WTC11 (cell line): ENCODE data around the gene COL4A2. TPM values are rescaled to one million over a fixed set of nuclear protein-coding genes. Genes with fewer than 3 reads are reported as not detected.

ENCODE experiments used
- ATAC-seq: fragments of 200-7000 bp; cut with Tn5 transposase; 2 replicates; pipeline ENCODE4 v1.10.0; 2021; ENCODE audit warnings: mild to moderate bottlenecking, moderate library complexity
- CTCF ChIA-PET: fragments of 300-600 bp; sonication (Branson Sonifier 250); formaldehyde crosslinking; loops from one replicate; lab custom pipeline; 2021; ENCODE audit warnings: antibody characterized with exemption; lab: Charles Lee
- POLR2A ChIA-PET: fragments of 350-600 bp; sonication (Branson Sonifier 250); formaldehyde crosslinking; loops from one replicate; lab custom pipeline; 2021; ENCODE audit warnings: antibody characterized with exemption; lab: Charles Lee
- DNase-seq: peaks from one replicate; pipeline ENCODE4 v3.0.0; 2021; ENCODE audit warnings: low spot score
- H3K27ac Mint-ChIP-seq: 2 replicates; pipeline ENCODE4 v1.8.0; 2021; ENCODE audit warnings: mixed read lengths
- H3K27me3 Mint-ChIP-seq: 2 replicates; pipeline ENCODE4 v1.8.0; 2021; ENCODE audit warnings: low read depth, mild to moderate bottlenecking, moderate library complexity, mixed read lengths
- H3K36me3 Mint-ChIP-seq: 2 replicates; pipeline ENCODE4 v1.8.0; 2021; ENCODE audit warnings: mixed read lengths
- H3K4me1 Mint-ChIP-seq: 2 replicates; pipeline ENCODE4 v1.8.0; 2022; ENCODE audit warnings: mixed read lengths
- H3K4me3 Mint-ChIP-seq: 2 replicates; pipeline ENCODE4 v1.8.0; 2021; ENCODE audit warnings: mild to moderate bottlenecking, moderate library complexity, mixed read lengths
- H3K9me3 Mint-ChIP-seq: 2 replicates; pipeline ENCODE4 v1.8.0; 2021; ENCODE audit warnings: mixed read lengths
- AR ChIP-seq: fragments of 250-450 bp; sonication (Bioruptor Pico); IDR thresholded peaks from 2 replicates; pipeline ENCODE4 v1.9.0; 2021; ENCODE audit warnings: mild to moderate bottlenecking
- CREM ChIP-seq: sonication (generic); formaldehyde crosslinking; IDR thresholded peaks from 2 replicates; pipeline ENCODE4 v1.8.1; 2022; ENCODE audit warnings: mild to moderate bottlenecking, missing genetic modification reagents, moderate library complexity
- ETV6 ChIP-seq: sonication (generic); formaldehyde crosslinking; IDR thresholded peaks from 2 replicates; pipeline ENCODE4 v1.8.1; 2022; ENCODE audit warnings: mild to moderate bottlenecking, missing genetic modification reagents
- GTF2I ChIP-seq: fragments of 250-450 bp; sonication (Bioruptor Pico); conservative IDR thresholded peaks from 2 replicates; pipeline ENCODE4 v1.4.0; 2021; ENCODE audit warnings: mild to moderate bottlenecking
- JAZF1 ChIP-seq: fragments of 250-450 bp; sonication (Bioruptor Pico); IDR thresholded peaks from 2 replicates; pipeline ENCODE4 v1.9.0; 2021; ENCODE audit warnings: moderate library complexity, mild to moderate bottlenecking, inconsistent platforms
- MAX ChIP-seq: sonication (generic); formaldehyde crosslinking; IDR thresholded peaks from 2 replicates; pipeline ENCODE4 v1.8.0; 2022; ENCODE audit warnings: mild to moderate bottlenecking, missing genetic modification reagents
- NFYB ChIP-seq: sonication (generic); formaldehyde crosslinking; conservative IDR thresholded peaks from 2 replicates; pipeline ENCODE4 v1.8.0; 2022; ENCODE audit warnings: low read depth, missing genetic modification reagents
- OVOL2 ChIP-seq: fragments of 250-450 bp; sonication (Bioruptor Pico); IDR thresholded peaks from 2 replicates; pipeline ENCODE4 v1.9.0; 2021; ENCODE audit warnings: mild to moderate bottlenecking, borderline replicate concordance
- RELA ChIP-seq: sonication (generic); formaldehyde crosslinking; IDR thresholded peaks from 2 replicates; pipeline ENCODE4 v1.8.1; 2022; ENCODE audit warnings: missing genetic modification reagents, mild to moderate bottlenecking, borderline replicate concordance
- RORB ChIP-seq: fragments of 250-450 bp; sonication (Bioruptor Pico); IDR thresholded peaks from 2 replicates; pipeline ENCODE4 v1.9.0; 2021; ENCODE audit warnings: mild to moderate bottlenecking
- SP1 ChIP-seq: sonication (generic); formaldehyde crosslinking; conservative IDR thresholded peaks from 2 replicates; pipeline ENCODE4 v1.8.1; 2022; ENCODE audit warnings: missing genetic modification reagents
- ZNF317 ChIP-seq: sonication (generic); formaldehyde crosslinking; IDR thresholded peaks from 2 replicates; pipeline ENCODE4 v1.8.1; 2023; ENCODE audit warnings: low read depth, mild to moderate bottlenecking, moderate library complexity, missing genetic modification reagents, borderline replicate concordance
- ZNF423 ChIP-seq: fragments of 250-450 bp; sonication (Bioruptor Pico); IDR thresholded peaks from 2 replicates; pipeline ENCODE4 v2.1.2; 2022; ENCODE audit warnings: mild to moderate bottlenecking, moderate library complexity
- total RNA-seq: library from RNA; stranded (reverse); gene quantifications from 3 replicates; pipeline ENCODE4 v1.2.3, GENCODE V29; 2021
- TF ChIP-seq, protein P1 (sequence below): sonication (generic); formaldehyde crosslinking; IDR thresholded peaks from 2 replicates; pipeline ENCODE4 v1.8.1; 2023; ENCODE audit warnings: mild to moderate bottlenecking, missing genetic modification reagents, moderate library complexity
- TF ChIP-seq, protein P2 (sequence below): sonication (generic); formaldehyde crosslinking; IDR thresholded peaks from 2 replicates; pipeline ENCODE4 v1.8.0; 2022; ENCODE audit warnings: mild to moderate bottlenecking, missing genetic modification reagents
- TF ChIP-seq, protein P3 (sequence below): sonication (generic); formaldehyde crosslinking; IDR thresholded peaks from 2 replicates; pipeline ENCODE4 v1.8.1; 2023; ENCODE audit warnings: mild to moderate bottlenecking, missing genetic modification reagents
- TF ChIP-seq, protein P4 (sequence below): sonication (generic); formaldehyde crosslinking; IDR thresholded peaks from 2 replicates; pipeline ENCODE4 v1.8.1; 2023; ENCODE audit warnings: mild to moderate bottlenecking, missing genetic modification reagents
- TF ChIP-seq, protein P5 (sequence below): sonication (generic); formaldehyde crosslinking; conservative IDR thresholded peaks from 2 replicates; pipeline ENCODE4 v1.8.1; 2022; ENCODE audit warnings: mild to moderate bottlenecking, missing genetic modification reagents

Gene COL4A2
- total RNA-seq, 1 experiment from 2014 or later, result 109 TPM

DNA sequence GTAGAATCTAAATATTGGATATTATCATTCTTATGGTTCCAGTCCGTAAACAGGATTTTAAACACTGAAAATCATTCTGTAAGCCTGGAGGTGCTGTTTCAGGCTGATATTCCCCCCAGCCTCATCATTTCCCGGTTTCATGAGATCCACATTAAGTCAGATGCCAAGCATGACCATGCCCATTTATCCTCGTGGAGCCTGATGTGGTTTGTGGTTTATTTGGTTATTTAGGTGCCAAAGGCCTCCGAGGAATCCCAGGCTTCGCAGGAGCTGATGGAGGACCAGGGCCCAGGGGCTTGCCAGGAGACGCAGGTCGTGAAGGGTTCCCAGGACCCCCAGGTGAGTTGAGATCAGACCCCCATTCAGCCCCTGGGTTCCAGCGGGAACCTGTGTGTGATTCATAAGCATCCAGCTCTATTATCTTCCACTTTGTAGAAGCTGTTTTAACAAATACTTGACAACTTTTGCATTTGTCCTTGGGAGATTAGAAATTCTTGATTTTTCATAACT, 162.0 kb downstream of the COL4A2 start (continued):
- TF ChIP-seq AR (CRISPR knock-in tag) (no peak), SP1 (no peak), NFYB (CRISPR knock-in tag) (no peak), JAZF1 (CRISPR knock-in tag) (no peak)
- TF ChIP-seq, protein P1, sequence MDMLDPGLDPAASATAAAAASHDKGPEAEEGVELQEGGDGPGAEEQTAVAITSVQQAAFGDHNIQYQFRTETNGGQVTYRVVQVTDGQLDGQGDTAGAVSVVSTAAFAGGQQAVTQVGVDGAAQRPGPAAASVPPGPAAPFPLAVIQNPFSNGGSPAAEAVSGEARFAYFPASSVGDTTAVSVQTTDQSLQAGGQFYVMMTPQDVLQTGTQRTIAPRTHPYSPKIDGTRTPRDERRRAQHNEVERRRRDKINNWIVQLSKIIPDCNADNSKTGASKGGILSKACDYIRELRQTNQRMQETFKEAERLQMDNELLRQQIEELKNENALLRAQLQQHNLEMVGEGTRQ (CRISPR knock-in tag), result no peak
- TF ChIP-seq, protein P2, sequence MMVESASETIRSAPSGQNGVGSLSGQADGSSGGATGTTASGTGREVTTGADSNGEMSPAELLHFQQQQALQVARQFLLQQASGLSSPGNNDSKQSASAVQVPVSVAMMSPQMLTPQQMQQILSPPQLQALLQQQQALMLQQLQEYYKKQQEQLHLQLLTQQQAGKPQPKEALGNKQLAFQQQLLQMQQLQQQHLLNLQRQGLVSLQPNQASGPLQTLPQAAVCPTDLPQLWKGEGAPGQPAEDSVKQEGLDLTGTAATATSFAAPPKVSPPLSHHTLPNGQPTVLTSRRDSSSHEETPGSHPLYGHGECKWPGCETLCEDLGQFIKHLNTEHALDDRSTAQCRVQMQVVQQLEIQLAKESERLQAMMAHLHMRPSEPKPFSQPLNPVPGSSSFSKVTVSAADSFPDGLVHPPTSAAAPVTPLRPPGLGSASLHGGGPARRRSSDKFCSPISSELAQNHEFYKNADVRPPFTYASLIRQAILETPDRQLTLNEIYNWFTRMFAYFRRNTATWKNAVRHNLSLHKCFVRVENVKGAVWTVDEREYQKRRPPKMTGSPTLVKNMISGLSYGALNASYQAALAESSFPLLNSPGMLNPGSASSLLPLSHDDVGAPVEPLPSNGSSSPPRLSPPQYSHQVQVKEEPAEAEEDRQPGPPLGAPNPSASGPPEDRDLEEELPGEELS (CRISPR knock-in tag), result no peak
- TF ChIP-seq, all 79 proteins: peak for 0

- H3K4me3 Mint-ChIP-seq, result no peak overlapping the region
- no peak for TF ChIP-seq ETV6 (CRISPR knock-in tag)
- no peak for TF ChIP-seq ZNF423 (CRISPR knock-in tag)
- TF ChIP-seq, protein P3, sequence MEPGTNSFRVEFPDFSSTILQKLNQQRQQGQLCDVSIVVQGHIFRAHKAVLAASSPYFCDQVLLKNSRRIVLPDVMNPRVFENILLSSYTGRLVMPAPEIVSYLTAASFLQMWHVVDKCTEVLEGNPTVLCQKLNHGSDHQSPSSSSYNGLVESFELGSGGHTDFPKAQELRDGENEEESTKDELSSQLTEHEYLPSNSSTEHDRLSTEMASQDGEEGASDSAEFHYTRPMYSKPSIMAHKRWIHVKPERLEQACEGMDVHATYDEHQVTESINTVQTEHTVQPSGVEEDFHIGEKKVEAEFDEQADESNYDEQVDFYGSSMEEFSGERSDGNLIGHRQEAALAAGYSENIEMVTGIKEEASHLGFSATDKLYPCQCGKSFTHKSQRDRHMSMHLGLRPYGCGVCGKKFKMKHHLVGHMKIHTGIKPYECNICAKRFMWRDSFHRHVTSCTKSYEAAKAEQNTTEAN, result no peak
- TF ChIP-seq, protein P4, sequence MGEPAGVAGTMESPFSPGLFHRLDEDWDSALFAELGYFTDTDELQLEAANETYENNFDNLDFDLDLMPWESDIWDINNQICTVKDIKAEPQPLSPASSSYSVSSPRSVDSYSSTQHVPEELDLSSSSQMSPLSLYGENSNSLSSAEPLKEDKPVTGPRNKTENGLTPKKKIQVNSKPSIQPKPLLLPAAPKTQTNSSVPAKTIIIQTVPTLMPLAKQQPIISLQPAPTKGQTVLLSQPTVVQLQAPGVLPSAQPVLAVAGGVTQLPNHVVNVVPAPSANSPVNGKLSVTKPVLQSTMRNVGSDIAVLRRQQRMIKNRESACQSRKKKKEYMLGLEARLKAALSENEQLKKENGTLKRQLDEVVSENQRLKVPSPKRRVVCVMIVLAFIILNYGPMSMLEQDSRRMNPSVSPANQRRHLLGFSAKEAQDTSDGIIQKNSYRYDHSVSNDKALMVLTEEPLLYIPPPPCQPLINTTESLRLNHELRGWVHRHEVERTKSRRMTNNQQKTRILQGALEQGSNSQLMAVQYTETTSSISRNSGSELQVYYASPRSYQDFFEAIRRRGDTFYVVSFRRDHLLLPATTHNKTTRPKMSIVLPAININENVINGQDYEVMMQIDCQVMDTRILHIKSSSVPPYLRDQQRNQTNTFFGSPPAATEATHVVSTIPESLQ, result no peak
- no peak for TF ChIP-seq RORB (CRISPR knock-in tag)
- TF ChIP-seq, protein P5, sequence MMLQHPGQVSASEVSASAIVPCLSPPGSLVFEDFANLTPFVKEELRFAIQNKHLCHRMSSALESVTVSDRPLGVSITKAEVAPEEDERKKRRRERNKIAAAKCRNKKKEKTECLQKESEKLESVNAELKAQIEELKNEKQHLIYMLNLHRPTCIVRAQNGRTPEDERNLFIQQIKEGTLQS (CRISPR knock-in tag), result no peak
- no peak for TF ChIP-seq ZNF317 (CRISPR knock-in tag)
- TF ChIP-seq RELA (CRISPR knock-in tag), result no peak
- TF ChIP-seq MAX (CRISPR knock-in tag), result no peak
- TF ChIP-seq CREM, result no peak
- no peak for TF ChIP-seq OVOL2 (CRISPR knock-in tag)
- TF ChIP-seq GTF2I (CRISPR knock-in tag), result no peak
- TF ChIP-seq, all 79 proteins: peak for 0
- ChIA-PET CTCF (interaction anchor here (1.3 kb wide), 1 partner anchor 14 kb away, joined by 4 read pairs; no protein-coding TSS in a partner anchor), POLR2A (interaction anchor here (0.6 kb wide), 1 partner anchor 82 kb away, joined by 4 read pairs; no protein-coding TSS in a partner anchor)
- no peak overlapping the region for H3K27ac Mint-ChIP-seq
- H3K9me3 Mint-ChIP-seq, result no peaks in the 10 kb centered on the region; the same call in 1 of the 2 replicates
- H3K4me1 Mint-ChIP-seq, result peaks cover 13% of the 10 kb centered on the region
- peaks cover 42% of the 10 kb centered on the region for H3K36me3 Mint-ChIP-seq
- ATAC-seq (no peak), DNase-seq (no peak)
- H3K27me3 Mint-ChIP-seq, result no peaks in the 10 kb centered on the region
Observed at GRCh38 chr13:110469597-110469996, 162.5 kb downstream of the COL4A2 start.
